ENCODE results near the gene TPGS1. TPM values are rescaled to one million over a fixed set of nuclear protein-coding genes. Genes with fewer than 3 reads are reported as not detected.

Gene TPGS1
- total and polyA plus RNA-seq, 2 of the 8 experiments (the other 6 are each of a cell fraction or from before 2014, with no cell fraction given), result 9.1 to 10.6 TPM

GRCh38 chr19:470701-471100 lies 36.6 kb upstream of the TPGS1 start (continued):
- no peak for TF ChIP-seq BACH1 (IDR thresholded peaks at IDR 0.05; ENCODE audit: low read length)
- no peak for TF ChIP-seq KDM4A (IDR thresholded peaks at IDR 0.05; ENCODE audit: low read depth, low read length, severe bottlenecking)
- TF ChIP-seq SP4 (IDR thresholded peaks at IDR 0.05; ENCODE audit: low read length), result no peak
